GM19239 (cell line): ENCODE data around the gene IGSF9.
"Not testable (repeated sequence)": the region's sequence is repeated elsewhere in the genome, so short reads cannot be mapped to it uniquely, and the experiment has no call there.

ENCODE experiments used
- DNase-seq: peaks from one replicate; pipeline ENCODE4 v3.0.0; 2011; ENCODE audit warnings: low spot score; ENCODE audit not compliant: insufficient read length
- FAIRE-seq: peaks from 2 replicates; lab custom pipeline; 2011; peaks lifted over from hg19 to GRCh38; lab: Jason Lieb, UNC

IGSF9 gene

DNA sequence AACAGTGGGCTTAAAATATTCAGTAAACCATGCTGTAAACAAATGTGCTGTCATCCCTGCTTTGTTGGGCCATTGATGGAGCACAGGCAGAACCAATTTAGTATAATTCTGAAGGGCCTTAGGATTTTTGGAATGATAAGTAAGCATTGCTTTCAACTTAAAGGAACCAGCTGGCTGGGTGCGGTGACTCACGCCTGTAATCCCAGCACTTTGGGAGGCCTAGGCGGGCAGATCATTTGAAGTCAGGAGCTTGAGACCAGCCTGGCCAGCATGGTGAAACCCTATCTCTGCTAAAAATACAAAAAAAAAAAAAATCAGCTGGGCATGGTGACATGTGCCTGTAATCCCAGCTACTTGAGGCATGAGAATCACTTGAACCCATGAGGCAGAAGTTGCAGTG lies 41.4 kb downstream of the IGSF9 start:
- not testable (repeated sequence) for DNase-seq, FAIRE-seq

DNA sequence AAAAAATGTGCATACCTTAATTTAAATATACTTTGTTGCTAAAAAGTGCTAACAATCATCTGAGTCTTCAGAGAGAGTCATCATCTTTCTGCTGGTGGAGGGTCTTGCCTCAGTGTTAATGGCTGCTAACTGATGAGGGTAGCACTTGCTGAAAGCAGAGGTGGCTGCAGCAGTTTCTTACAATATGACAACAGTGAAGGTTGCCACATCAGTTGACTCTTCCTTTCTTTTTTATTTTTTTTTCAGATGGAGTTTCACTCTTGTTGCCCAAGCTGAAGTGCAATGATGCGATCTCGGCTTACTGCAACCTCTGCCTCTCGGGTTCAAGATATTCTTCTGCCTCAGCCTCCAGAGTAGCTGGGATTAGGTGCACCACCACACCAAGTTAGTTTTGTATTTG lies 42.9 kb downstream of the IGSF9 start:
- no peak for FAIRE-seq
- no peak for DNase-seq

DNA sequence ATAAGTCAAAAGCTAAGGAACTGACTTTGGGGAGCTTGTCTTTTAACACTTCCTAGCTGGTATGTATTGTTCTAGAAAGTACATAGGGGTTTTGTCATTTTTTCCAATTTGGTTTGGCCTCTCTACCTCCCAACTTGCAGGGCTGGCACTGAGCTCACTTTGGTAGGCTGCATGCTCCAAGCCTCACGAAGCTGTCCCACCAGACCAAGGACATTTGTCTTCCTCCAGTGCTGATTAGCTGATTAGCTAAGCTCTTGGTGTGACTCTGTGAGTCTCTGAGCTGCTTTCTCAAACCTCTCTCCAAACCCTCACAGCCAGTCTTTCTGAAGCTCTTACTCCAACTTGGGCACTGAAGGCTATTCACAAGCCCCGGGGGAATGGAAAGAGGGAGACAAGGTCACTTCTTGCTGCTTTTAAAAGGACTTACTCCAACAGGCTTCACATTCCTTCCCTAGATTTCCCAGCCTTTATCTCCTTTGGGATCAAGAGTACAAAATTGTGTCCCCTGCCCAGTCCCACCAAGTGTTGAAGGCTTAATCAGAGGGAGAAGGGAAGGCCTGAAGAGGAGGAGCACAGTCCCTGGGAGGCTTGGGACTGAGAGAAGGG lies 44.6 kb downstream of the IGSF9 start:
- FAIRE-seq (no peak), DNase-seq (no peak)

DNA sequence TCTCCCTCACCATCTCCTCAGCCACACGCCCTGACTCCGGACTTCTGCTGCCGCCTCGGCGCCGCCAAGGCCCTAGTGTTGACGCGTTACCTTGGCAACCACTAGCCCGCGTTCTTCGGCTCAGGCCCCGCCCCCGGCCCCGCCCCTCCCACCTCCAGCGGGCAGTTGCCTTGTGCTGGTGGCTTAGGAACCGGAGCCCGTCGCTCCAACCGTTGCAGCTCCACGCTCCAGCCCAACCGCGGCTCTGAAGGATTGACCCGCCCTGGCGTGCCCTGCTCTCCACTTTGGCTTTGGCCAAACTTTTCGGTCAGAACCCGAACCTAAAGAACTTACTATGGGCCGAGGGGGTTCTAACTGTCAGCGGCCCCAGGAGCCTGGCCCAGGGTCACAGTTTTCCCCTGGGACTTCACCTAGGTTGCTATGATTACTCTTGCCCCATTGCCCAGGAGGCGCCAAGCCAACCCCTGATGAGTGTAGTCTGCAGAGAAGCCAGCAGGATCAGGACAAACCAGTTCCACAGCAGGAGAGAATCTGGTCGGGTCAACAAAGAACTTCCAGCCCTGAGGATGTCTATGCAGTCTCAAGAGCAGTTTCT lies 45.2 kb downstream of the IGSF9 start, which contains the start of gene CFAP45:
Gene CFAP45, minus strand, starts transcription at position 80 of the 595 bp plus-strand sequence. Its CDS starts 67 bp downstream, at position 13.
- FAIRE-seq (no peak), DNase-seq (no peak)

DNA sequence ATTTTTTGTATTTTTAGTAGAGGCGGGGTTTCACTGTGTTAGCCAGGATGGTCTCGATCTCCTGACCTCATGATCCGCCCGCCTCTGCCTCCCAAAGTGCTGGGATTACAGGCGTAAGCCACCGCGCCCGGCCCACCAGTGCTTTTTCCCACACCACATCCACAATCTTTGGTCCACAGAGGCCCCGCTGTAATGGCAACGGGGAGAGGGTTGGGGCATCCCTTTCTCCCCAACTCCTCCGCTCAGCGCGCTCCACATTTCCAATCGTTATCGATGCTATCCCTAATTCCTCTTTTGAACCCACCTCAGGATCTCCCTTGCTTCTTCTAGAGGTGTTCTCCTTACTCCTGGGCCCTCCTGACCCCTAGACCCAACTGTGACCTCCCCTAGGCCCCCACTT lies 45.8 kb downstream of the IGSF9 start:
- FAIRE-seq: not testable (repeated sequence)

DNA sequence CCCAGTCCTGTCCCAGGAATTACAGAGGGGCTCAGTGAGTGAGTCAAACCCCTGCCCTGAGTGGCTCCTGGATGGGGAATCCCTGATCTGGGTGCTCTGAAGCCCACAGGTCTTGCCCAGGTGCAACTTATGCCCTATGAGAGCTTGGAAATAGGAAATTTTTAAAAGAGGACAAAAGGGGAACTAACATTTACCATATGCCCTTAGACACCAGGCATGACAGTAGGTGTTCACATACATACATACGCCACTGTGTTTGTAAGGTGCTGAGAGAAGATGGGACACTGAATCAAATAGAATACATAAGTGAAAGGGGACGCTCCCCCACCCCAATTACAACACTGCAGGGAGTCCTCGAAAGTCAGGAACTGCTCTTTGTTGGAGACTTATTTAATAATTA lies 46.9 kb downstream of the IGSF9 start:
- FAIRE-seq (no peak), DNase-seq (no peak)

More for the DNA sequence above, 45.8 kb downstream of the IGSF9 start:
- DNase-seq: not testable (repeated sequence)

DNA sequence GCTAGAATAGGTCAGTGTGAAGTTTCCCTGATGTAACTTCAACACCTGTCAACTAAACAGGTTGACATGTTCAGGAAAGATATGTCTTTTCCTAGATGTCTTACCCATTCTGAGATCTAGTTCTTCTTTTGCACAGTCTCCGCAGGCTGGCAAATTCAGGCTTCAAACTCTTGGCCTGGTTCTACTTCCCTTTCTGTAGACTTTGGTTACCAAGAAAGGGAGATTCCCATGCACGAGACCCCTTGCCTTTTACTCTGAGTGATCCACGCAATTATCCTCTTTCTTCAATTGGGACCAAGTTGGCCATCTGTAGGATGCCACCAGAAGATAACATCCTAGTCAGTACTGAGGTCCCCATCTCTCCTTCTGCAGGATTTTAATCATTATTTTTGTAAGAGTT lies 47.5 kb downstream of the IGSF9 start:
- no peak for DNase-seq
- no peak for FAIRE-seq

DNA sequence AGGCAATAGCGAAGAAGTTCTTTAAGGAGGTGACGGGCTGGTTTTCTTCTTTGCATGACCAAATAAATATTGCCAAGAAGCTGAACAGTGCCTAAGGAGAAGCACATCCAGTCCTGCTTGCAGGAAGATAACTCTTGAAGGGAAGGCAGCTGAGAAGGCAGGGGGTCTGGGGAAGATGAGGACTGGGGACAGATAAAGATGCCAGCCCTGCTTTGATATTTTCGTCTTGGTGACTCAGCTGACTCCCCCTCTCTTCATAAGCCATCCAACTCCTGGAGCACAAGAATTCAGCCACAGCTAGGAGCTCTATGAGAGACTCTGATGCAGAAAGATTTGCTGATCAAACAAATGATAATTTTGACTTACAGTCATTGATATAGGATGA lies 48.9 kb downstream of the IGSF9 start:
- FAIRE-seq (no peak), DNase-seq (no peak)

DNA sequence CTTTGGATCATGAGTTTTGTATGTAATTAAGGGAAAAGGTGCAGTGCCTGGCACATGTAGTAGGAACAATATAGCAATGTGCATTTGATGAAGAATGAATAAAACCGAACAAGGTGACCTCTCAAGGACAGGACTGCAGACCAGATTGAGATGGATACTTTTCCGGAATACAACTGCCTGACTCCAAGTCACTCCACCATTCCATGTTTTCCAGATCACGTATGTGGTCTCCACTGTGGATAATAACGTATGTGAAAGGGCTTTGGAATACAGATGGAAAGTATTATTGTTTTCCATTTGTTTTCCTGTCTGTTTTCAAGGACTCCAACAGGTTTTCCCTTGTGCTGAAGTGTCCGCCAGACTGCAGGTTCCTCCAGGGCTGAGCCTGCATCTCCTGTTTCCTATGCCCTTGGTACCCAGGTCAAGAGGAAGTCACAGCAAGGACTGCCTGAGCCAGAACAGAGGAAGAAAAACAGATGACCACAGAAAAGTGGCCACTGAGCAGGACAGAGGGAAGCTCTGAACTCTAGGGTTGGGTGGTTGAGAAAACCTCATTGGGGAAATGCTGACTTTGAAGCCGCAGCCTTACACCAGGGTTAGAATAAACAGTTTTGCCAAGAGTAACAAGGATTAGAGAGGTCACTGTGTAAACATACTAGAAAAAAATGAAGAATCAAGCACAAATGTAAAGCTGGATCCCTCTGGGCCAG lies 49.4 kb downstream of the IGSF9 start:
- no peak for FAIRE-seq
- DNase-seq: no peak

DNA sequence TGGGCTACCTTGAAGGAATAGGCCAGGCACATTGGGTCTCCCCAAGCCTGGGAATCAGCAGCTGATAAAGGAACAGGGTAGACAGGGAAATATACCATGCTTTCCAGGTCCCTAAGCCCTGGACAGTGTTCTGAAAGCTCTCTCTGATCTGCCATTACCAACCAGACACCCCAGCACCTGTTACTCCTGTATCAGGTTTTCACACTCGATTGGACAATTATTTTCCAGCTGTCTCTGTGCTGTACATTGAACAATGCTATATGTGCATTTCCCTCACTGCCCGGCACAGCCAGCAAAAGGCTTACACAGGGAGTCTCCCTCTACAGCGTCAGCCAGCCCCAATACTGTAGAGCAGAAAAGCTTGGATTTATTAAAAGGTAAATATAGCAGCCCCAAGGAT lies 50.1 kb downstream of the IGSF9 start:
- DNase-seq: no peak
- no peak for FAIRE-seq

DNA sequence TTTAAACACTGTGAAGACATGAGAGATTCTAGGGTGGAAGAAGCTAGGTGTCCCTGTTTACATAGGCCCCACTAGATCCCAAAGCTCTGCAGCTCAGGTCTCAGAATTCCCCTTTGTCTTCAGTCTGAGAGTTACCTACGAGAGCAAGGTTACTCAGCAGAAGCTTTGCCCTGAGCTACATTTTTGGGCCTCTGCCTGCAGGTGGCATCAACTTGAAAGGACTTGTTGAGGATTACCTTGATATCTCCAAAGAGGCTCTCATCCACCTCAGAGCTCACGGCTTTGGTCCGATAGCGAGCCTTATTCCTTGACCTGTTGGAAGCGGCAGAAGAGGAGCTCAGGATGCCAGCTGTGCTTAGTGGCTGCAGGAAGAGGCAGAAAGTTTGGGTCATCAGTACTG lies 52.5 kb downstream of the IGSF9 start:
- DNase-seq (no peak), FAIRE-seq (no peak)

DNA sequence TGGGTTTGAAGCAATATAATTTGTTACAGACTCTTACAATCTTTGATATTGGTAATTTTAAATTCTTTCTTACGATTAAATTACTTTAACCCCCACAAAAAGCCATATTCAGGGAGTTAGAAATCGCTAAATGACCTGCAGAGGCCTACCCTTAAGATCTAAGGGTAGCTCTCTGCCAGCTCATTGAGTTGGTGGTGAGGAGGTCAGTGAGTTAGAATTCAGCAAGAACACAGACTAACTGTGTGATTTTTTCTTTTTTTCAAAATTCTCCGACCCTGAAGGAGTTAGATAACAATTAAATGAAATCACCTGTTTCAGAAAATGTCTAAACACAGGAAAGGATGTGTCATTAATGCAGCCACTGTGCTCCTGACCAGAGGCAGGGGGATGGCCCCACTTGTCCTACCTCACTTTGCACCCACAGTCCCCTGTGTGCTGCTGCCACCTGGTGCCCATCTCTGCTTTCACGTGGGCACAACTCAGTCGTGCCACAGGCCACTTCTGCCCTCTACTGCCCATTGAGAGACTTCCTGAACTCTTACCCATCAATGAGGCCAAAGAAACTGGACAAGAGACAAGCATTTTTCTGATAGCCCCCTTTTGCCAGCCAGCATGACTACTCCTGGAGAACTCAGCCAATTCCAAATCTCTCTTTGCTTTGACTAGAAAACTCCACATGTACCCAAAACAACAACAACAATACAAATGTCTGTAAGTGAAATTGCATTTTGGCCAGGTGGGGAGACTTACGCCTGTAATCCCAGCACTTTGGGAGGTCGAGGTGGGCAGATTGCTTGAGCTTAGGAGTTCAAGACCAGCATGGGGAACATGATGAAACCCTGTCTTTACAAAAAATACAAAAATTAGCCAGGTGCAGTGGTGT lies 53.9 kb downstream of the IGSF9 start:
- FAIRE-seq: peak; percentile 98
- DNase-seq: peak; percentile 52

DNA sequence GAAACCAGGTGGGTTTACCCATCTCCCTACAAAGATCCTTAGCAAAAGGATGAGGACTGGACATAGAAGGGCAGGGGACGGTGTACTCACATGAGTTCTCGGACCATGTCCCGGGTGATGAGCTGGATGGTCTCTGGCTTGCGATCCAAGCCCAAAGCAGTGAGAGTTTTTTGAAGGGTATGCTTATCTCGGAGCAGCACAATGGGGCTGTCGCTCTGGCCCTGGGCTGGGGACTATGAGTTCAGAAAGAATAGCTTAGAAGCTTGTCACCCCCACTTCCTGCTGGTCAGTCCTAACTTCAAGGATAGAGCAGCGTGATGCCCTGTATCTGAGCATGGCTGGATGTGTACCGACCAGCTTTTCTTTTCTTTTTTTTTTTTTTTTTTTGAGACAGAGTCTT lies 55.0 kb downstream of the IGSF9 start:
- FAIRE-seq (no peak), DNase-seq (no peak)

DNA sequence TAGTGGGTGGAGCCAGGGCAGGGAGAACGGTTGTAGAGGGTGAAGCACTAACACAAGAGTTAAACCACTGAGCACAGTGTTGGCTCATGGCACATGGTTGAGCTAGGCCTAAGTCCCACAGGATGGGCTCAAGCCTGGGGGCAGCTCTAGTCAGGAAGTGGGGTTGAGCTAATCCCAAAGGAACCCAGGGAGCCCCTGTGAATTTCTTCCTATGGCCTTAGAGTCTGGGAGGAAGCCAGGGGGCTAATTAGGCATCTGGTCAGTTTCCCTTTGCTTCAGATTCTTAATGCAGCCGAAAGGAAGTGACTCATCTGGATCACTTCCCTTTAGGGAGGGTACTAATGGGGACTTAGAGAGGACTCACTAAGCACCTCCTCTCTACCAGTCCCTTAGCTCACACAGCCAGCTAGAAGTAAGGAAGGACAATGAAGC lies 55.6 kb downstream of the IGSF9 start:
- FAIRE-seq: peak; percentile 95
- peak; percentile 75 for DNase-seq

DNA sequence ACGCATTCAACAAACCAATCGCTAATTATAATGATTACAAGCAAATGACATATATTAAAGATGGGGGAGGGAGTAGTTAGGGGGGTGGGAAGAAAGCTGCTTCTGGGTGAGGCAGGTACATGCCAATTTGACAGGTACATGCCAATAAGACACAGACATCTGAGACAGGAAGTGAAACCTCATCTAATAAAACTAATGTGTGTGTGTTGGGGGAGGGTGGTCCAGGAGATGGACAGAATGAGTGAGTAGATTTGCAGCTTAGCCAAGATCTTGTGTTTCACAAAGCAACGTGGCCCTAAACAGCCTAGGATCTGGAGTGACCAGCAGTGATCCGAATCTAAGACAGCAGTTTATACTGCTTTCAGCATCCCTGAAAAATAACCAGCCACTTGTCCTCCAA lies 56.2 kb downstream of the IGSF9 start:
- FAIRE-seq (peak; percentile 44), DNase-seq (no peak)

DNA sequence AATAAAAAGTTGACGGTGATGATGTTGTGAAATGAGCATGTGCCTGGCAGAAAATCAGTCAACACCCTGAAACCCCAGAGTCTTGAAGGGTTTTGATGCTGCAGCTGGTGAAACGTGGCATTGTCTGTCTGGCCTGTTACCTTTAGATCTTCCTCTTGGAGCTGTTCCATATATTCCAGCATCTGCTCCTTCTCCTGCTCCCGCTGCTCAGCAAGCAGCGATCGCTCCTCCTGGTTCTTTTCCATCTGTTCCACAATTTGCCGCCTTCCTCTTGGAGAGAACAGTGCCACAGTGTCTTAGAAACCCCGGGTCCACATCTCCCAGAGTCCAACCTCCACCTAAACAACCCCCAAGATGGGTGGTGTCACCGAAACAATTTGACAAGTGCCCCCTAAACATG lies 61.1 kb downstream of the IGSF9 start:
- DNase-seq (no peak), FAIRE-seq (no peak)

DNA sequence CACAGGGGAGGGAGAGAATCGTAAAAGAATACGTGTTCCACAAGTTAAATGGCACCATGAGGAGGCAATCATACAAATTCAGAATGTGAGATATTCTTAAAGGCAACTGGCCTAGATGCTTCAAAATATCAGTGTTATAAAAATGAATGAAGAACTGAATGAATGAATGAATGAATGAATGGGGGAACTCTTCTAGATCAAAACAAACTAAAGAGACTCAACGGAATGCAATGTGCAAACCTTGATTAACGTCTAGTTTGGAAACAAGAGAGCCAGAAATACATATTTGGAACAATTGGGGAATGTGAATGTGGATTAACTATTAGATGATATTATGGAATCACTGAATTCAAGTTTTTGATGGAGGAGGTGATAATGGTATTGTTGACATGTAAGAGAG lies 62.3 kb downstream of the IGSF9 start:
- DNase-seq: no peak
- no peak for FAIRE-seq

DNA sequence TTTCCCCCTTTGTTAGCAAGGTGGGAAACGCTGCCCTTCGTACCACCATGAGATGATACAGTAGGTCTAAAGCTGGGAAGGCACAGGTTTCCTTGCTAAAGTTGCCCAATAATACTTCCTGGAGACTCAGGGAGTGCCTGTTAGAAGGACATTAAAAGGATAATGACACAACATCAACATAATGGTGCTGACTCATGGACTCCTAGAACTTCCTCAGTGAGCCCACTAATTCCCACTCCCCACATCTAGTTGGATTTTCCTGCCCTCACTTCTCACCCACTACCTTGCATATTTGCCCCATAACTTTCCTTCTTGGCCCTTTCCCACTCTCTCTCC lies 62.9 kb downstream of the IGSF9 start:
- DNase-seq: no peak
- no peak for FAIRE-seq

DNA sequence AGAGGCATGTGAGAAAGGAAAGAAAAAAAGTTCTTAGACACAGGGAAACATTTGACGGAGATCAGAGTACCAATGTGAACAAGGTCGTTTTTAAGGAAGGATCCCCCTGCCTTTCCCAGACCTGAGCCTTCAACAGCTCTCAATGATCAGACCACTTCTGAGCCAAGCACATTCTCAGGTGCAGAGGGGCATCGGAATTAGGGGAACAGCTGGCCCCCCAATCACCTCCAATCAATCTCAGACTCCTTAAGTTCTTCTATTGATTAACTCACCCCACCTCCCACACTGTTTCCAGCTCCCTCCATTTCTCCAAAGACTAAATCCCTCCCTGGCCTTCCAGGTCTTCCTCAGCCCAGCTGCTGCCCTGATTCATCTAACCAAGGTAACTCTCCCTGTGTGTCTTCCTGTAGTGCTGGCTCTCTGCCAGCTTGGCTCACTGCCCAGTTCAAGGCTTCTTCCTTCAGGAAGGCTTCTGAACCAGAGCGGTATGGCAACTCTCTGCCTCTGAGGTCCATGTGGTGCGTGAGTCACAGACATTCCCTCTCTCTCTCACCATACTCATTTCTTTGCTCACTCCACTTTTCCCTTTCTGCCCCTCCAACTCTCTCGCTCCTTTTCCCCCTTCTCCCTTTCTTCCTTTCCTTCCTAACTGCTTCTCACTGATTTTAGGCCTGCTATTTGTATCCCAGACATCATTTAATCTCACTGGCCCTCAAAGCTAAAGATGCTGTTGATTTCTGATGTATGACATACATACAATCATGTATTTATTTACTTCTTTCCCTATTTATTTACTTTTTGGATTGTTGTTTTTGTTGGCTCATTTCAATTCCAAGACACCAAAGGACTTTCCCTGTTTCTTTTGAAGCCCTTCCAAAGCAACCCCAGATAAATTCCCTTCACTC lies 63.5 kb downstream of the IGSF9 start:
- DNase-seq (no peak), FAIRE-seq (no peak)

DNA sequence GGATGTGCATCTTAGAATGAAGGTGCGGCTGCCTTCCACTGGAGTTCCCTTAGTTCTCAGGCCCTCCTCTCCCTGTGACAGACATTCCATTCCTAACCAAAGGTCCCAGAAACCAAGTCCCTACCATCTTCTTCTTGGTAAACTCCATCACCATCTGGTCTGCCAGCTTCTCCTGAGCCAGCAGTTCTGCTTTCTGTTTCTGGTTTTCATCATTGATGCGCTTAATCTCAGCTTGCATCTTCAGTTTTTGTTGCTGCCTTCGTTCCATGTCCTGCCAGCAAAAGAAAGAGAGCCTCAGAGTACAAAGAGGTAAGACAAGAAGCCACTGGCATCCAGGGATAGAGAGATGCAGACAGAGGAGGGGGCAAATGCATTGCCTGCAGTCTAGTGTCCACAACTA lies 65.0 kb downstream of the IGSF9 start:
- FAIRE-seq (no peak), DNase-seq (no peak)
